ENCODE results near the gene ACLY. TPM values are rescaled to one million over a fixed set of nuclear protein-coding genes. Genes with fewer than 3 reads are reported as not detected.

ACLY gene
- total RNA-seq, 4 donors from 2014 or later: 91.6 to 133 (median 111) TPM

- ATAC-seq (ENCODE audit: low FRiP score): no peak
- DNase-seq (ENCODE audit: low spot score): no peak
- TF ChIP-seq CTCF (IDR thresholded peaks at IDR 0.05): no peak
These were observed 10.0 kb upstream of the ACLY start for GRCh38 chr17:41928693-41929251.

DNA sequence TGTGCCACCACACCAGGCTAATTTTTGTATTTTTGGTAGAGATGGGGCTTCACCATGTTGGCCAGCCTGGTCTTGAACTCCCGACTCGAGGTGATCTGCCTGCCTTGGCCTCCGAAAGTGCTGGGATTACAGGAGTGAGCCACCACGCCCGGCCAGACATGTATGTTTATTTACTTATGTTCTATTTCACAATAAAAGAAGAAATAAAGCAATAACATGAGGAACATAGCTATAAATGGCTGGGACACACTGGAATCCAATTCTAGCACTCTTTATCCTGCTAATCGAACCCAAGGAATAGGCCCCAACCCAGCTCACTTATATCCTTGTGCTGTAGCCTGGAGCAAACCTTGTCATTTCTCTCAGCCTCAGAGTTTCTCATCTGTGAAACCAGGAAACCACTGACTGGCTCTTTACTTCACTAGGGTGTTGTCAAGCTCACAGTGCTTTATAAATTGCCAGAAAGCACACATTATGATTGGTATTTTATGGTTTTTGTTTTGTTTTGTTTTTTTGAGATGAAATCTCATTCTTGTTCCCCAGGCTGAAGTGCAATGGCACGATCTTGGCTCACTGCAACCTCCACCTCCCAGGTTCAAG is 7.3 kb upstream of the ACLY start:
- no peak for ATAC-seq (ENCODE audit: low FRiP score)
- no peak for DNase-seq (ENCODE audit: low spot score)
- no peak for TF ChIP-seq CTCF (IDR thresholded peaks at IDR 0.05)

GRCh38 chr17:41920580-41920955 is 1.8 kb upstream of the ACLY start:
- ATAC-seq (ENCODE audit: low FRiP score): no peak
- no peak for TF ChIP-seq CTCF (IDR thresholded peaks at IDR 0.05)
- DNase-seq (ENCODE audit: low spot score): no peak

DNA sequence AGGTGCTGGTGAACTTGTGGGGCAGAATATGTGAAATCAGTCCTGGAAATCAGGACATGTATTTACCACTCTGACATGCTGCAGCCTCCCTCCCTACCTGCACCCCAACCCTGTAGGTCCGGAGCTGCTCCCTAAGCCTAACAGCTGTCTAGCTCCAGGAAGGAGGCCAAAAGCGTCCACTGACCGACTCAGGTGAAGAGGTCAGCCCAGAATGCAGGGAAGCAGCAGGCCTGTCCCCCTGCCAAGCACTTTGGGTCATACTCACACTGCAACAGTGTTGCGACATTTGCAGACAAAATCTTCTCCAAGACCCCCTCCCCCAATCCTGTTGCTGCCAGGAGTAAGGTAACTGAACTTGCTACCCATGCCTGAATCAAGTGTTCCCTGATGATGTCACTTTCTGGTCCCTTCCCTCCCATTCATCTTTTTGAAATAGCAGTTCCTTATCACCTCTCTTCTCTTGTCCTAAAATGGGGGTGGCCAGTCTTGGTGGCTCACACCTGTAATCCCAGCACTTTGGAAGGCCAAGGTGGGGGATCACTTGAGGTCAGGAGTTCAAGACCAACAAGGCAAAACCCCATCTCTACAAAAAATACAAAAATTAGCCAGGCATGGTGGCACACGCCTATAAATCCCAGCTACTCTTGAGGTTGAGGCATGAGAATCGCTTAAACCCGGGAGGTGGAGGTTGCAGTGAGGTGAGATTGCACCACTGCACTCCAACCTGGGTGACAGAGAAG is 1.3 kb upstream of the ACLY start:
- TF ChIP-seq CTCF (IDR thresholded peaks at IDR 0.05): no peak
- ATAC-seq (ENCODE audit: low FRiP score) (no peak), DNase-seq (ENCODE audit: low spot score) (no peak)

- no peak for DNase-seq (ENCODE audit: low spot score)
These were observed 540 bp upstream of the ACLY start for GRCh38 chr17:41919165-41919817.

GRCh38 chr17:41917679-41918313 is 955 bp downstream of the ACLY start:
- no peak for ATAC-seq (ENCODE audit: low FRiP score)
- DNase-seq (ENCODE audit: low spot score): no peak

More at GRCh38 chr17:41919165-41919817, 540 bp upstream of the ACLY start:
- ATAC-seq (ENCODE audit: low FRiP score): peak; percentile 54
- no peak for TF ChIP-seq CTCF (IDR thresholded peaks at IDR 0.05)

More at GRCh38 chr17:41917679-41918313, 955 bp downstream of the ACLY start:
- no peak for TF ChIP-seq CTCF (IDR thresholded peaks at IDR 0.05)
